IPS-18c (cell line): ENCODE measurements around the gene ATOH1.

ENCODE experiments used
- H3K4me3 ChIP-seq: 2 replicates; pipeline ENCODE4 v1.7.0; 2013; ENCODE audit warnings: low read depth, mild to moderate bottlenecking, low read length, moderate library complexity; ENCODE audit not compliant: insufficient read depth
- H3K9me3 ChIP-seq: one replicate; pipeline ENCODE4 v1.6.1; 2013; ENCODE audit warnings: mild to moderate bottlenecking, low read length, moderate library complexity; ENCODE audit not compliant: control insufficient read depth, insufficient read depth

ATOH1 gene, protein sequence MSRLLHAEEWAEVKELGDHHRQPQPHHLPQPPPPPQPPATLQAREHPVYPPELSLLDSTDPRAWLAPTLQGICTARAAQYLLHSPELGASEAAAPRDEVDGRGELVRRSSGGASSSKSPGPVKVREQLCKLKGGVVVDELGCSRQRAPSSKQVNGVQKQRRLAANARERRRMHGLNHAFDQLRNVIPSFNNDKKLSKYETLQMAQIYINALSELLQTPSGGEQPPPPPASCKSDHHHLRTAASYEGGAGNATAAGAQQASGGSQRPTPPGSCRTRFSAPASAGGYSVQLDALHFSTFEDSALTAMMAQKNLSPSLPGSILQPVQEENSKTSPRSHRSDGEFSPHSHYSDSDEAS

DNA sequence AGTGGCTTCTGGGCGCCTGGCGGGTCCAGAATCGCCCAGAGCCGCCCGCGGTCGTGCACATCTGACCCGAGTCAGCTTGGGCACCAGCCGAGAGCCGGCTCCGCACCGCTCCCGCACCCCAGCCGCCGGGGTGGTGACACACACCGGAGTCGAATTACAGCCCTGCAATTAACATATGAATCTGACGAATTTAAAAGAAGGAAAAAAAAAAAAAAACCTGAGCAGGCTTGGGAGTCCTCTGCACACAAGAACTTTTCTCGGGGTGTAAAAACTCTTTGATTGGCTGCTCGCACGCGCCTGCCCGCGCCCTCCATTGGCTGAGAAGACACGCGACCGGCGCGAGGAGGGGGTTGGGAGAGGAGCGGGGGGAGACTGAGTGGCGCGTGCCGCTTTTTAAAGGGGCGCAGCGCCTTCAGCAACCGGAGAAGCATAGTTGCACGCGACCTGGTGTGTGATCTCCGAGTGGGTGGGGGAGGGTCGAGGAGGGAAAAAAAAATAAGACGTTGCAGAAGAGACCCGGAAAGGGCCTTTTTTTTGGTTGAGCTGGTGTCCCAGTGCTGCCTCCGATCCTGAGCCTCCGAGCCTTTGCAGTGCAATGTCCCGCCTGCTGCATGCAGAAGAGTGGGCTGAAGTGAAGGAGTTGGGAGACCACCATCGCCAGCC is at the start of gene ATOH1:
Gene ATOH1, plus strand, starts transcription at position 422 of the 663 bp plus-strand sequence. Its CDS starts 174 bp downstream, at position 596.
- Histone ChIP-seq H3K9me3 (no peaks in the 10 kb centered on the region), H3K4me3 (peak within 1 kb of the TSS; percentile 67)

DNA sequence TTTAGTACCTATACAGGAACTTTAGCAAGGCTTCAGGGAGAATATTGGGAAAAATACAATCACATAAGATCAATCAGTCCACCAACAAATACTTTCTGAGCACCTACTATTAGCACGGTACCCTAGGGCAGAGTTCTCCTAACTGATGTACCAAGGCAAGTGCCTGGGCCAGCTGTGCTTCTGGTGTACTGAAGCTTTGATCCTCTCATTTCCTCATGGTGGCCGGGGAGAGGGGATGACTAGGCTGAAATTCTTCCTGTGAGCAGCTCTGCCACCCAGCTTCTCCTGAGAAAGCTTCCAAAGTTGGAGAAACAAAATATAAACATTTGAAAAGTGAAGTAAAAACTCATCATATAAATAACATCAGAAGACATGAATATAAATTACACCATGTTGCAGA is 49.3 kb upstream of the ATOH1 start:
- Histone ChIP-seq H3K9me3 (no peaks in the 10 kb centered on the region), H3K4me3 (no peak overlapping the region)

DNA sequence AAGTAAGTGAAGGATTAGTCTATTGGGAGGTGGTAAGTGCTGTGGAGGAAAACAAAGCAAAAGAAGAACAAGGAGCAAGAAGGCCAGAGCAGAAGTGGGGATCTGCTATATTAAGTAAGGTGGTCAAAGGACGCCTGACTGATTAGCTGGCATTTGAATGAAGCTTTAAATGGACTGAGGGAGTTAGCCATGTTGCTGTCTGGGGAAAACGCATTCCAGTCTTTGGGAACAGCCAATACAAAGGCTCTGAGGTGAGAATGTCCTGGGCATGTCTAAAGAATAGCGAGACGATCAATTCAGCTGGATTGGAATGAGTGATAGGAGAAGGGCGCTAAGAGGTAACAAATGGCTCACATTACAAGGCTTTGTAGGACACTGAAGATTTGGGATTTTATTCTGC is 48.5 kb upstream of the ATOH1 start:
- Histone ChIP-seq H3K4me3 (no peak overlapping the region), H3K9me3 (no peaks in the 10 kb centered on the region)

DNA sequence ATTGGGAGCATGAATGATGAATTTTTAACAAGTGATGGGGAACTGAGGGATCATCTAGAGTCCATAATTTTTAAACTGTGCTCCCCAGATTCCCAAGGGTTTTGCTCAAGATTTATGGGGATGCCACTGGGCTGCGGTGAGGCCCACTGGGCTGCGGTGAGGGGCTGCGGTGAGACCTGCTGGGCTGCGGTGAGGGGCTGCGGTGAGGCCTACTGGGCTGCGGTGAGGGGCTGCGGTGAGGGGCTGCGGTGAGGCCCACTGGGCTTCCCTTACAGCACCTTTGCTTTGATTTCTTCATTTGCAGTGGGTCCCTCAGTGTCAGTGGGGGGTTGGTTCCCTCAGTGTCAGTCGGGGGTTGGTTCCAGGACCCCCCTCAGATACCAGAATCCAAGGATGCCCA is 47.4 kb upstream of the ATOH1 start:
- H3K9me3 ChIP-seq = no peaks in the 10 kb centered on the region
- H3K4me3 ChIP-seq = no peak overlapping the region

DNA sequence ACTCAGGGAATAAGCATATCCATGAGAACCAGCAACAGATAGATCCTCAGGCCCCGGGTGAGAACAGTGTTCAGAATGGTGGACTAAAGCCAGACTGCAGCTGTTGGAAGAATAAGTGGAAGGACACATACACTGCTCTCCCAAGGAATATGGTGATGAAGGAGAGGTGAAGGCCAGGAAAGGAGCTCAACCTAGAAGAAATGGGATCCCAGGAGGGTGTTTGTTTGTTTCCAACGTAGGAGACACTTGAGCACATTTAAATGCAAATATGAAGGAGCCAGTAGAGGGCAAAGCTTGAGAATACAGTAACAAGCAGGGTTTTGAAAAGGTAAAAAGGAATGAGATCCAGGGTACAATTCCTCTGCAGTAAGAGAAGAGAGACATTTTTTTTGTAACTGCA is 42.4 kb upstream of the ATOH1 start:
- Histone ChIP-seq H3K9me3 (no peaks in the 10 kb centered on the region), H3K4me3 (no peak overlapping the region)

DNA sequence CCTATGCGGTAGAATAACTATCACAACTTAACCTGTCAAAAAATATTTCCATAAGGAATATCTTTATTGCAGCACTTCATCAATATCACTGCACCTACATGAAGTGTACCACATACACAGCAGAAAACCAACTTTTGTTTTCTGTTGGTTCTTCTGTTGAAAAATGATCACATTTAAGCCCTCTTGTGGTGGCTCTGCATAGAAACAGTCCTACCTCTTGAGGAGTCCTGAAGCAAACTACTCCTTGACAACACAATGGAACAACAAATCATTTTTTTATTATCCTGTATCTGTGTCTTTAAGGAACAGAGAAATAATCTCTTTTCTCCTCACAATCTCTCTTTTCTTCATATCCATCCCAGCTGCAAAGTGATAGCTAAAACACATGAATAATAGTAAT is 39.8 kb upstream of the ATOH1 start:
- Histone ChIP-seq H3K9me3 (no peaks in the 10 kb centered on the region), H3K4me3 (no peak overlapping the region)

DNA sequence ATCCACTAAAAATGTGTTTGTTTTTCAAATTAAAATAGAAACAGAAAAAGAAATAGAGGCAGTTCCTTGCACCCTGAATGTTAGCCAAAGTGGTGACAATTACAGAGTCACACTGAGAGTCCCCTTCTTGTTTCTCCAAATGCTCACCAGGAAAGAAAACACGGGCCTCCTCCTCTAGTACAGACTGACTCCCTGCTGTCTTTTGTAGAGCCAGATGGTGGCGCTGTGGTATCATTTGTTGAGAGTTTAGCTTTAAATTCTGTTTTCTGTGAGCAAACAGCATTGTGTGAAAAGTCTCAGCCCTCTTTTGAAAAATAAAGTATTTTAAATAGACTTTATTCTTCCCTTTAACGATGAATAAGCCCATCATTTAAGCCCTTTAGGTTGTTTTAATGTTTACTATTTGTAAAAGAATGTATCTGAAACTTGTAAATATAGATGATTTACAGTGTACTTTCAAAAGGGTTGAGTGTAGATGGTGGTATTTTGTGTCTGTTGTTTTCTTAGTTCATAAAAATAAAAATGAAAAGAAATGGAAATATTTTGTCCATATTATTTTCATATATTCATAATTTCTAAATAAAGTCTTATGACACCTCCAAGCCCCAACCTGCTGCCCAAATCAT is 36.9 kb upstream of the ATOH1 start:
- no peaks in the 10 kb centered on the region for H3K9me3 ChIP-seq
- H3K4me3 ChIP-seq = no peak overlapping the region

DNA sequence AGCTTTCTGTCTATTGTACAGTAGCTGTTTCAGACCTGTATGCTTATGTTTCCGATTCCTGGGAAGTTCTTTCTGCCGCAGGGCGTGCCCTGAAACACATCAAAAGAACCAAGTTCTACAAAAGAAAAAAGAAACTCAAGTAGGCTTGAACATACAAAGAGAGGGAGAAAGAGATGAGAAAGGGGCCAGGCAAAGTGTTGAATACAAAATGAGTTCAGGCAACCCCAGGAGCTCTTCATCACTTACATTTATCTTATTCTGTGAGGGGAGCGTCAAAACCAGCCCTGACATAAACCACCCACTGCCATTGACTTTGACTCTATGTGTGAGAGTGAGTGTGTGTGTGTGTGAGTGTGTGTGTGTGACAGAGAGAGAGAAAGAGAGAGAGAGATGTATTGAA is 26.5 kb upstream of the ATOH1 start:
- Histone ChIP-seq H3K4me3 (no peak overlapping the region), H3K9me3 (no peaks in the 10 kb centered on the region)

DNA sequence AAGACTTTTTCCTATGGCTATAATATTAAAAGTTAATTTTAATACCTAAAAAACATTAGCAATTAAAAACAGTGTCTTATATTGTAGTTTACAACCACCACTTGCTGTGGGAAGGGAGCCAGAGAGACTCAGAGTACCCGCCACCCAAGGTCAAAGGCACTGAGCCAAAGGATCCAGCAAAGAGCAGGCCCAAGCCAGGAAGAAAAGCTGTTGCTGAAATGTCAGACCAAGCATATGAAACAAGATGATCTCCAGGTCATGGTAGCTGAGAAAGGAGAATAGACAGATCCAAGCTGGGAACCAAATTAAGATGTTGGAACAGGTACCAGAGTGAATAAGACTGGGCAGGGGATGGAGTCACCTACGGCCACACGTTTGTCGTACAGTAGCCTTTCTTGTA is 18.8 kb upstream of the ATOH1 start:
- H3K9me3 ChIP-seq = no peaks in the 10 kb centered on the region

DNA sequence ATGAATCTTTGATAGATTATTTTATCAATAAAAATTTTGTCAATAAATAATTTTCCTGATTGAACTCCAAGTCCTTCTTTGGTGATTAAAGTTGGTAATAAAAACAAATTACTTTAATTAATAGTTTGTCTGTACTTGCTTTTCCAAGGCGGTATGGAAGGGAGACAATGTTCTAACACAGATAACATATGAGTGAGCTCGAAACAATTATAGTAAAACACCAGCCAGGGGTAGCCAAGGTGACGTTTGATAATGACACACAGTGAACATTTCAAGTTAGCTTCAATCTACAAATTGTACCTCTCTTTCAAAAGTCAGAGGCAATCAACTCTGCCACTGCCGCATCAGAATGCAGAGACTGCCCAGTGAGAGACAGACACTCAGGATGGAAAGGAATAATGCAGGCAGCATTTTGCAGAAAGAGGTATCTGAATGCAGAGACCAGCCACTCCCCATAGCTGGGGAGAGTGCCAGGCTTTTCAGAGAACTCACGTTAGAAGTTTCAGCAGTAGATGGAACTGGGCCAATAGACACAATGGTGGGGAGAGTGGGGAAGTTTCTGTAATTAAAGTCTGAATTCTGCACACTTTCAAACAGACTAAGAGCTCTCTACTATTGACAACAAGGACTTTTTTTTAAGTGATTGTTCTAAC is 18.1 kb upstream of the ATOH1 start:
- Histone ChIP-seq H3K4me3 (no peak overlapping the region), H3K9me3 (no peaks in the 10 kb centered on the region)

More for the DNA sequence above, 18.8 kb upstream of the ATOH1 start:
- H3K4me3 ChIP-seq = no peak overlapping the region

DNA sequence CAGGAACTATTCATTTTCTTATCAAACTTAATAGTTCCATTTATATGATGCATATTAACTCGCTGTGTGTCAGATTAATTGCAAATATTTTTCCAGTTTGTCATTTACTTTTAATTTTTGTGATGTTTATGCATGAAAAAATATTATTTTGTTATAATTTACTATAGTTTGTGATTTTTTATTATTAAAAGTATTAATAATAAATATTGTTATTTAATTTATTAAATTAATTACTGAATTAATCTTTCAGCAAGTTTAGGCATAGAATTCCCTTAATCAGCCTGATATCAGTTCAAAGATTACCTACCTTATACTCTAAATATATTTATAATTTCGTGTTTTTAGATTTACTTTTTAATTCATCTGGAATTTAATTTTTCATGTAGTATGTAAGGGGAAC is 15.5 kb upstream of the ATOH1 start:
- Histone ChIP-seq H3K9me3 (peaks cover 2% of the 10 kb centered on the region), H3K4me3 (no peak overlapping the region)

DNA sequence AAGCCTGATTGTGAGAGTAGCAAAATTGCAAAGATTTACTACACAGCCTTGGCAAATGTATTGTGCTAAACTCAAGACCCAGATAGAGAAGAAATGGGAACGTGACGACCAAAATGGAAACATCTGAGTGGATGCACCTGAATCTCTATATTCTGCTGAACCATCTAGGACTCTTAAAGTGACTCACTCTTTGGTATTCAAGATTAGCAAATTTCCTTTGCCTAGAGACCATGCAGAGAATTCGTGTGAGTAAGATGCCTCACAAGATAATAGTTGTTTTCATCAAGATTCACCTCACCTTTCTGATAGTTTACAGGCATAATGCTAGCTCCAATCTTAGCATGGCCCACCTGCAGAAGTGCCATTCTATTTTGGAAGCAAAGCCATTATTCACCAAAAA is 14.4 kb upstream of the ATOH1 start:
- peaks cover 2% of the 10 kb centered on the region for H3K9me3 ChIP-seq
- H3K4me3 ChIP-seq = no peak overlapping the region

DNA sequence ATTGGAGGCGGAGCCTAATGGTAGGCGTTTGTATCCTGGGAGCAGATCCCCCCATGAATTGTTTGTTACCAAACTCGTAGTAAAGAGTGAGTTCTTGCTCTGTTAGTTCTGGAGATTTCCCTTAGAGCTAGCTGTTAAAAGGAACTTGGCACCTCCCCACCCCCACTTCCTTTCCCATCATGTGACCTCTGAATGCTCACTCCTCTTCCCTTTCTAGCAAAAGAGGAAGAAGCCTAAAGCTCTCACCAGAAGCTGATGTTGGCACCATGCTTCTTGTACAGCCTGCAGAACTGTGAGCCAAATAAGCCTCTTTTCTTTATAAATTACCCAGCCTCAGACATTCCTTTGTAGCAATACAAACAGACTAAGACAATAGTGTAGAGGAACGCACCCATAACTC is 13.8 kb upstream of the ATOH1 start:
- H3K4me3 ChIP-seq = no peak overlapping the region
- peaks cover 2% of the 10 kb centered on the region for H3K9me3 ChIP-seq

DNA sequence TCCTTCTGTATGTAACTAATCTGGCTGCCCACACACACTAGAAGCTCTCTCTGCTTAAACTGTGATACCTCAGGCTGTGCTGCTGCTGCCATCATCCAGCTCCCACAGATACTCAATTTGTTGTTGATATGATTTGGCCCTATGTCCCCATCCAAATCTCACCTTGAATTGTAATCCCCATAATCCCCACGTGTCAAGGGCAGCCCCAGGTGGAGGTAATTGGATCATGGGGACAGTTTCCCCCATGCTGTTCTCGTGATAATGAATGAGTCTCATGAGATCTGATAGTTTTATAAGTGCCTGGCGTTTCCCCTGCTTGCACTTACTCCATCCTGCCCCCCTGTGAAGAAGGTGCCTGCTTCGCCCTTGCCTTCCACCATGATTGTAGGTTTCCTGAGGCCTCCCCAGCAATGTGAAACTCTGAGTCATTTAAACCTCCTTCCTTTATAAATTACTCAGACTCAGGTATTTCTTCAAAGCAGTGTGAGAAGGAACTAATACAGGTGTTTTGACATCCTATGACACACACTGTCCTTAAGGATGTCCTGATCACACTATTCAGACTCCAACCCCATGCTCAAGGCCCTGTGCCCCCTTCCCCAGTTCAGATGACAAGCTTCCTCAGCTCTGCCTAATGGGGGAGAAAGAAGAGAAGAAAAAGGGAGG is 2.9 kb upstream of the ATOH1 start:
- Histone ChIP-seq H3K4me3 (no peak overlapping the region), H3K9me3 (no peaks in the 10 kb centered on the region)

DNA sequence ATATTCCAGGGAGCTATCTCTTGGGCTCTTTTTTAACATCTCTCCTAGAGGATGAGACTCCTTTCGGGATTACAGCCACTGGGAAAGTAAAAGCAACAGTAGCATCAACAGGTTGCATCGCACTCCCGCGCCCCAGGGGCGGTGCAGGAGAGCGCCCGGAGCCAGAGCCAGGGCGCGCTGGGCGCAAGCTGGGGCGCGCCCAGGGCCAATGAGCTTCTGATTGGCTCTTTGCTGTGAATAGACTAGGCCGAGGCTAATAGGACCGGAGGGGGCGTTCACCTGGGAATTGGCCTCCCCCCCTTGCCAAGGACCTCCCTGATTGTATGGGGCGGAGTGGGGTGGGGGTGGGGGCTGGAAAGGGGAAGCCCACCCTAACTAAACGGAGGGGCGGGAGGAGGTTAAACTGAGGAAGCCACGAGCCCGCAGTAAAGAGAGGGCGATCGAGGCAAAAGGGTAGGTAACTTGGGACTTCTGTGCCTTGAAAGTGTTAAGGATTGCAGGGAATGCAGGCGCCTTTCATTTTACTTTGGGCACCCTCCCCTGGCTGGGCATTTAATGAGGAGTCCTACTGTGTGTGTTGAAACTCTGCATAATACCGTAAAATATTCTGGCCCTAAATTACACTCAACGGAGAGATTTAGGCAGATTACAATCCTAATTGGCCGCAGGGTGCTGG is 1.1 kb upstream of the ATOH1 start:
- H3K4me3 ChIP-seq = peak overlapping the region; percentile 67
- H3K9me3 ChIP-seq = no peaks in the 10 kb centered on the region

DNA sequence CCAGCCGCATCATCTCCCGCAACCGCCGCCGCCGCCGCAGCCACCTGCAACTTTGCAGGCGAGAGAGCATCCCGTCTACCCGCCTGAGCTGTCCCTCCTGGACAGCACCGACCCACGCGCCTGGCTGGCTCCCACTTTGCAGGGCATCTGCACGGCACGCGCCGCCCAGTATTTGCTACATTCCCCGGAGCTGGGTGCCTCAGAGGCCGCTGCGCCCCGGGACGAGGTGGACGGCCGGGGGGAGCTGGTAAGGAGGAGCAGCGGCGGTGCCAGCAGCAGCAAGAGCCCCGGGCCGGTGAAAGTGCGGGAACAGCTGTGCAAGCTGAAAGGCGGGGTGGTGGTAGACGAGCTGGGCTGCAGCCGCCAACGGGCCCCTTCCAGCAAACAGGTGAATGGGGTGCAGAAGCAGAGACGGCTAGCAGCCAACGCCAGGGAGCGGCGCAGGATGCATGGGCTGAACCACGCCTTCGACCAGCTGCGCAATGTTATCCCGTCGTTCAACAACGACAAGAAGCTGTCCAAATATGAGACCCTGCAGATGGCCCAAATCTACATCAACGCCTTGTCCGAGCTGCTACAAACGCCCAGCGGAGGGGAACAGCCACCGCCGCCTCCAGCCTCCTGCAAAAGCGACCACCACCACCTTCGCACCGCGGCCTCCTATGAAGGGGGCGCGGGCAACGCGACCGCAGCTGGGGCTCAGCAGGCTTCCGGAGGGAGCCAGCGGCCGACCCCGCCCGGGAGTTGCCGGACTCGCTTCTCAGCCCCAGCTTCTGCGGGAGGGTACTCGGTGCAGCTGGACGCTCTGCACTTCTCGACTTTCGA is 654 bp downstream of the ATOH1 start:
- H3K4me3 ChIP-seq = peak overlapping the region; percentile 67

More for the DNA sequence above, 654 bp downstream of the ATOH1 start:
- H3K9me3 ChIP-seq = no peaks in the 10 kb centered on the region
